Measurements from ENCODE around the gene FAM193B.

DNA sequence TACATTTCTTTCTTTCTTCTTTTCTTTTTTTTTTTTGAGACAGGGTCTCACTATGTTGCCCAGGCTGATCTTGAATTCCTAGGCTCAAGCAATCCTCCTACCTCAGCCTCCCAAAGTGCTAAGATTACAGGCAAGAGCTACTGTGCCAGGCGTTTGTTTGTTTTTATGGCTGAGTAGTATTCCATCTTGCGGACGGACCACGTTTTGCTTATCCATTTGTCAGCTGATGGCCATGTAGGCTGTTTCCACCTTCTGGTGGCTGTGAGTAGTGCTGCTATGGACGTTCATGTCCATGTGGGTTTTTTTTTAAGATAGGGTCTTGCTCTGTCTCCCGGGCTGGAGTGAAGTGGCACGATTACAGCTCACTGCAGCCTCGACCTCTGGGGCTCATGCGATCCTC is 47.2 kb downstream of the FAM193B start:
- TF ChIP-seq, protein P1, sequence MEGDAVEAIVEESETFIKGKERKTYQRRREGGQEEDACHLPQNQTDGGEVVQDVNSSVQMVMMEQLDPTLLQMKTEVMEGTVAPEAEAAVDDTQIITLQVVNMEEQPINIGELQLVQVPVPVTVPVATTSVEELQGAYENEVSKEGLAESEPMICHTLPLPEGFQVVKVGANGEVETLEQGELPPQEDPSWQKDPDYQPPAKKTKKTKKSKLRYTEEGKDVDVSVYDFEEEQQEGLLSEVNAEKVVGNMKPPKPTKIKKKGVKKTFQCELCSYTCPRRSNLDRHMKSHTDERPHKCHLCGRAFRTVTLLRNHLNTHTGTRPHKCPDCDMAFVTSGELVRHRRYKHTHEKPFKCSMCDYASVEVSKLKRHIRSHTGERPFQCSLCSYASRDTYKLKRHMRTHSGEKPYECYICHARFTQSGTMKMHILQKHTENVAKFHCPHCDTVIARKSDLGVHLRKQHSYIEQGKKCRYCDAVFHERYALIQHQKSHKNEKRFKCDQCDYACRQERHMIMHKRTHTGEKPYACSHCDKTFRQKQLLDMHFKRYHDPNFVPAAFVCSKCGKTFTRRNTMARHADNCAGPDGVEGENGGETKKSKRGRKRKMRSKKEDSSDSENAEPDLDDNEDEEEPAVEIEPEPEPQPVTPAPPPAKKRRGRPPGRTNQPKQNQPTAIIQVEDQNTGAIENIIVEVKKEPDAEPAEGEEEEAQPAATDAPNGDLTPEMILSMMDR (IDR thresholded peaks at IDR 0.05) = no peak
- TF ChIP-seq POLR2A (IDR thresholded peaks at IDR 0.05) = no peak

Data from lower leg skin (tissue), 3 donors.